HPDE6-E6E7 (cell line): Measurements from ENCODE around the gene TICAM1.
A peak's percentile ranks its signal among the peaks of the same experiment; 100 is the strongest.
"Not testable (repeated sequence)": the region's sequence is repeated elsewhere in the genome, so short reads cannot be mapped to it uniquely, and the experiment has no call there.

Experiments
- DNase-seq: peaks from one replicate; pipeline ENCODE4 v3.0.0; 2011; ENCODE audit warnings: missing footprints; ENCODE audit errors: extremely low spot score

TICAM1 gene

GRCh38 chr19:4831304-4831978, at the start of gene TICAM1:
Gene TICAM1 (minus strand): TSS chr19:4831712. CDS start chr19:4818377, 13,335 bp downstream.
- DNase-seq, result peak; percentile 63

GRCh38 chr19:4879041-4879440, 47.5 kb upstream of the TICAM1 start:
- DNase-seq, result no peak

- no peak for DNase-seq
These were observed 47.0 kb upstream of the TICAM1 start for GRCh38 chr19:4878491-4878968.

GRCh38 chr19:4877753-4878490, 46.4 kb upstream of the TICAM1 start:
- DNase-seq, result no peak

GRCh38 chr19:4873930-4874329, 42.4 kb upstream of the TICAM1 start:
- no peak for DNase-seq

- DNase-seq, result no peak
These were observed 40.2 kb upstream of the TICAM1 start for GRCh38 chr19:4871711-4872110.

GRCh38 chr19:4870025-4870700, 38.7 kb upstream of the TICAM1 start:
- DNase-seq, result peak; percentile 80

- DNase-seq, result no peak
These were observed 36.8 kb upstream of the TICAM1 start for GRCh38 chr19:4868286-4868834.

GRCh38 chr19:4867534-4868285, 36.2 kb upstream of the TICAM1 start, which contains the start of gene PLIN3:
Gene PLIN3 (minus strand): TSS chr19:4867667. CDS start chr19:4861394, 6,273 bp downstream.
- peak; percentile 99 for DNase-seq

GRCh38 chr19:4866595-4867424, 35.3 kb upstream of the TICAM1 start:
- no peak for DNase-seq

GRCh38 chr19:4861147-4861546, 29.6 kb upstream of the TICAM1 start:
- no peak for DNase-seq

- no peak for DNase-seq
These were observed 28.2 kb upstream of the TICAM1 start for GRCh38 chr19:4859697-4860096.

GRCh38 chr19:4856468-4856867, 25.0 kb upstream of the TICAM1 start:
- not testable (repeated sequence) for DNase-seq

- not testable (repeated sequence) for DNase-seq
These were observed 22.0 kb upstream of the TICAM1 start for GRCh38 chr19:4853506-4853905.

- no peak for DNase-seq
These were observed 21.0 kb upstream of the TICAM1 start for GRCh38 chr19:4852484-4852883.

GRCh38 chr19:4851551-4852290, 20.2 kb upstream of the TICAM1 start:
- DNase-seq, result no peak

- no peak for DNase-seq
These were observed 17.5 kb upstream of the TICAM1 start for GRCh38 chr19:4849019-4849418.

- DNase-seq, result no peak
These were observed 15.9 kb upstream of the TICAM1 start for GRCh38 chr19:4847190-4847973.

GRCh38 chr19:4845975-4846374, 14.5 kb upstream of the TICAM1 start:
- not testable (repeated sequence) for DNase-seq
